K562 (cell line): Measurements from ENCODE around the gene GMDS. TPM values are rescaled to one million over a fixed set of nuclear protein-coding genes. Genes with fewer than 3 reads are reported as not detected.
A peak's percentile ranks its signal among the peaks of the same experiment; 100 is the strongest.

Experiments
- E2F3 ChIP-seq: fragments of 250-450 bp; sonication (Bioruptor Pico); IDR thresholded peaks from 2 replicates; pipeline ENCODE4 v1.4.0; 2020; ENCODE audit warnings: mild to moderate bottlenecking
- ELK3 ChIP-seq: fragments of 450-650 bp; formaldehyde crosslinking; IDR thresholded peaks from 2 replicates; pipeline ENCODE4 v1.4.0; 2020; ENCODE audit warnings: mild to moderate bottlenecking
- ETS2 ChIP-seq: IDR thresholded peaks from 2 replicates; pipeline ENCODE4 v1.6.1; 2016; ENCODE audit warnings: borderline replicate concordance, missing genetic modification characterization, mild to moderate bottlenecking, moderate library complexity, missing compliant biosample characterization; ENCODE audit not compliant: poor library complexity, severe bottlenecking
- FOSL1 ChIP-seq: fragments of 200-800 bp; sonication (Bioruptor generic); conservative IDR thresholded peaks from 2 replicates; pipeline ENCODE4 v1.6.1; 2016; ENCODE audit warnings: missing genetic modification characterization, missing compliant biosample characterization
- GATA2 ChIP-seq: sonication (generic); formaldehyde crosslinking; IDR thresholded peaks from 2 replicates; pipeline ENCODE4 v1.4.0; 2020; ENCODE audit warnings: mild to moderate bottlenecking, missing genetic modification reagents
- HDGF ChIP-seq: fragments of 450-650 bp; IDR thresholded peaks from 2 replicates; pipeline ENCODE4 v1.6.1; 2016
- HNRNPUL1 ChIP-seq: fragments of 200-400 bp; formaldehyde crosslinking; IDR thresholded peaks from 2 replicates; pipeline ENCODE4 v1.6.1; 2017; ENCODE audit warnings: low read length
- HOMEZ ChIP-seq: fragments of 250-450 bp; sonication (Bioruptor Pico); IDR thresholded peaks from 2 replicates; pipeline ENCODE4 v1.4.0; 2020; ENCODE audit warnings: mild to moderate bottlenecking, moderate library complexity
- HOXB6 ChIP-seq: fragments of 250-450 bp; sonication (Bioruptor Pico); IDR thresholded peaks from 2 replicates; pipeline ENCODE4 v1.5.1; 2022; ENCODE audit warnings: mild to moderate bottlenecking, borderline replicate concordance
- JUND ChIP-seq, 2 experiments: IDR thresholded peaks; 2 replicates in 1 of 2; 3 replicates in 1 of 2; pipeline ENCODE4 v1.6.1; 2011; ENCODE audit warnings: borderline replicate concordance in 2 of 2, low read depth in 2 of 2, low read length in 2 of 2, improper control_type of control experiment in 1 of 2, missing biosample characterization in 1 of 2, missing genetic modification characterization in 1 of 2, missing genetic modification reagents in 1 of 2
- NKRF ChIP-seq: fragments of 450-650 bp; IDR thresholded peaks from 2 replicates; pipeline ENCODE4 v1.6.1; 2016; ENCODE audit warnings: borderline replicate concordance
- POLR2AphosphoS2 ChIP-seq: IDR thresholded peaks from 2 replicates; pipeline ENCODE4 v1.6.1; 2012; ENCODE audit warnings: low read length, improper control_type of control experiment
- POLR3G ChIP-seq: IDR thresholded peaks from 2 replicates; pipeline ENCODE4 v1.6.1; 2011; ENCODE audit not compliant: insufficient read length, insufficient replicate concordance; ENCODE audit errors: extremely low read depth
- PURB ChIP-seq: sonication (generic); formaldehyde crosslinking; IDR thresholded peaks from 2 replicates; pipeline ENCODE4 v1.9.0; 2021; ENCODE audit warnings: low read depth, mild to moderate bottlenecking, missing genetic modification reagents
- RAD21 ChIP-seq, 2 experiments: fragments of 250-450 bp in 1 of 2; fragments of 450-650 bp in 1 of 2; sonication (Bioruptor Pico) in 1 of 2; formaldehyde crosslinking in 1 of 2; IDR thresholded peaks in 1 of 2; conservative IDR thresholded peaks in 1 of 2; 2 replicates each; pipeline versions ENCODE4 v1.4.0 to v1.8.0; 2020 to 2022; ENCODE audit warnings: mild to moderate bottlenecking in 2 of 2, moderate library complexity in 1 of 2
- SNIP1 ChIP-seq: fragments of 450-650 bp; IDR thresholded peaks from 2 replicates; pipeline ENCODE4 v1.7.1; 2017; ENCODE audit warnings: low read depth, mild to moderate bottlenecking
- ZMIZ1 ChIP-seq, 2 experiments: fragments of 150-350 bp in 1 of 2; IDR thresholded peaks; 2 replicates each; pipeline ENCODE4 v1.6.1; 2012 to 2016; ENCODE audit warnings: low read depth in 2 of 2, low read length in 2 of 2, mild to moderate bottlenecking in 1 of 2, moderate library complexity in 1 of 2
- ZNF436 ChIP-seq: fragments of 250-450, 450-650 bp; sonication (Bioruptor Pico); formaldehyde crosslinking; IDR thresholded peaks from 2 replicates; pipeline ENCODE4 v1.7.0; 2020; ENCODE audit warnings: mild to moderate bottlenecking
- polyA plus RNA-seq, 8 experiments: library from polyadenylated mRNA; depleted of rRNA in 4 of 8; stranded (reverse) in 5 of 8; unstranded in 3 of 8; fragments of >200 nt; fragmentation: Nextera tagmentation in 2 of 8; fragmentation: Illumina TruSeq in 1 of 8; extraction: Ambion mirVana in 2 of 8; extraction: Trizol in 1 of 8; gene quantifications; 2 replicates each; pipeline versions ENCODE4 v1.2.1 to v1.2.3, GENCODE V29; 2011 to 2014; ENCODE audit warnings: inconsistent platforms in 1 of 8, missing spikeins in 1 of 8
- total RNA-seq, 7 experiments: library from RNA; depleted of rRNA in 6 of 7; stranded (reverse); fragments of >200 nt in 6 of 7; fragmentation: Illumina TruSeq in 2 of 7; extraction: Trizol in 2 of 7; gene quantifications; 2 replicates each; pipeline versions ENCODE4 v1.2.1 to v1.2.3, GENCODE V29; 2011 to 2021; ENCODE audit warnings: low replicate concordance in 1 of 7

The GMDS gene
- total and polyA plus RNA-seq, 9 of the 15 experiments (the other 6 are each of a cell fraction or from before 2014, with no cell fraction given): 0.48 to 31.8 (median 13.4) TPM

- TF ChIP-seq HDGF (no peak), RAD21 (CRISPR knock-in tag; conservative IDR thresholded peaks at IDR 0.05 in 1 of 2, IDR thresholded peaks at IDR 0.05 in 1 of 2) (no peak), HOMEZ (CRISPR knock-in tag) (no peak), ZNF436 (CRISPR knock-in tag) (no peak), E2F3 (CRISPR knock-in tag) (no peak), GATA2 (peak; percentile 41; the same call in 1 of the 2 replicates), POLR2AphosphoS2 (no peak), POLR3G (no peak), PURB (CRISPR knock-in tag) (no peak), HNRNPUL1 (no peak), NKRF (no peak), HOXB6 (CRISPR knock-in tag) (no peak), ETS2 (tag) (no peak), FOSL1 (tag) (peak; percentile 76), JUND (IDR thresholded peaks at IDR 0.05; ENCODE audit: borderline replicate concordance, low read depth, low read length) (peak; percentile 77), JUND (tag; IDR thresholded peaks at IDR 0.05; ENCODE audit: borderline replicate concordance, low read depth, low read length) (peak; percentile 76; the same call in 1 of the 3 replicates), ELK3 (CRISPR knock-in tag) (no peak), SNIP1 (no peak), ZMIZ1 (IDR thresholded peaks at IDR 0.05; ENCODE audit: low read depth in 2 of 2, low read length in 2 of 2) (no peak)
These were observed 604.0 kb downstream of the GMDS start (continued) for GRCh38 chr6:1641343-1641885.
